Small intestine (tissue), 7 donors: ENCODE measurements around the gene GPR85. TPM values are rescaled to one million over a fixed set of nuclear protein-coding genes. Genes with fewer than 3 reads are reported as not detected.
"Not testable (repeated sequence)": the region's sequence is repeated elsewhere in the genome, so short reads cannot be mapped to it uniquely, and the experiment has no call there.

ENCODE experiments used
- DNase-seq, 2 donors: peaks; one replicate each; pipeline versions ENCODE4 v3.0.0 to v3.0.0-alpha.2; 2013
- FAIRE-seq: peaks from 2 replicates; lab custom pipeline; 2012; peaks lifted over from hg19 to GRCh38; lab: Jason Lieb, UNC
- H3K27ac ChIP-seq, 3 donors: one replicate each; pipeline ENCODE4 v1.5.1; 2013; ENCODE audit warnings: low read length in 2 of 3, mild to moderate bottlenecking in 2 of 3, control low read depth in 1 of 3, inconsistent platforms in 1 of 3, low read depth in 1 of 3, moderate library complexity in 1 of 3
- H3K27me3 ChIP-seq, 3 donors: one replicate each; pipeline ENCODE4 v1.6.1; 2013; ENCODE audit warnings: low read length in 3 of 3, inconsistent platforms in 1 of 3; ENCODE audit not compliant: control insufficient read depth in 3 of 3, insufficient read depth in 3 of 3
- H3K36me3 ChIP-seq, 3 donors: one replicate each; pipeline ENCODE4 v1.6.1; 2013; ENCODE audit warnings: low read length in 3 of 3, inconsistent platforms in 1 of 3, low read depth in 1 of 3, mild to moderate bottlenecking in 1 of 3, moderate library complexity in 1 of 3; ENCODE audit not compliant: control insufficient read depth in 3 of 3, insufficient read depth in 2 of 3
- H3K4me1 ChIP-seq, 3 donors: one replicate each; pipeline ENCODE4 v1.6.1; 2013; ENCODE audit warnings: low read length in 2 of 3, inconsistent platforms in 1 of 3, low read depth in 1 of 3, mild to moderate bottlenecking in 1 of 3, moderate library complexity in 1 of 3; ENCODE audit not compliant: control insufficient read depth in 3 of 3, insufficient read depth in 2 of 3
- H3K4me3 ChIP-seq, 3 donors: one replicate each; pipeline ENCODE4 v1.5.1; 2013; ENCODE audit warnings: low read length in 3 of 3, control low read depth in 1 of 3, inconsistent platforms in 1 of 3, low read depth in 1 of 3, mild to moderate bottlenecking in 1 of 3, moderate library complexity in 1 of 3
- H3K9me3 ChIP-seq, 2 donors: one replicate each; pipeline ENCODE4 v1.6.1; 2013; ENCODE audit warnings: low read depth in 1 of 2, low read length in 1 of 2; ENCODE audit not compliant: control insufficient read depth in 2 of 2, insufficient read depth in 1 of 2
- WGBS, 3 donors: extraction: QIAGEN DNeasy Blood & Tissue Kit; methylation state at CpG; one replicate each; pipeline ENCODE4 v1.1.7; 2013; 5-methylcytosine and 5-hydroxymethylcytosine counted together
- polyA plus RNA-seq, 4 donors: library from polyadenylated mRNA; stranded (reverse) in 3 of 4; unstranded in 1 of 4; fragments of 200-250 nt in 3 of 4; fragments of 120-200 nt in 1 of 4; gene quantifications; one replicate each; pipeline versions ENCODE4 v1.2.1 to v1.2.3, GENCODE V29; 2013
- donor health status: healthy with polysubstance abuse.
- donor health status: control.
- donor health status: control.
- donor health status: Bipolar disorder and iron deficiency.
- donor health status: healthy.

GPR85 gene
- polyA plus RNA-seq, 4 donors, result under 0.01 to 0.67 (median 0.38) TPM; not detected in 1

- WGBS, 3 donors, result 84 to 91% (median 91%) methylated on average over 3 of the region's 3 CpGs
- FAIRE-seq, result no peak
- H3K9me3 ChIP-seq, result no peaks in the 10 kb centered on the region
- no peak overlapping the region for H3K27ac ChIP-seq
- H3K36me3 ChIP-seq, result no peaks in the 10 kb centered on the region
- DNase-seq, result no peak
- H3K4me3 ChIP-seq, result no peak overlapping the region
- no peaks in the 10 kb centered on the region for H3K4me1 ChIP-seq
- no peaks in the 10 kb centered on the region for H3K27me3 ChIP-seq
Observed at GRCh38 chr7:113076703-113077102, 9.9 kb downstream of the GPR85 start.

GRCh38 chr7:113071465-113071864, 15.2 kb downstream of the GPR85 start:
- Histone ChIP-seq H3K9me3 (no peaks in the 10 kb centered on the region), H3K36me3 (no peaks in the 10 kb centered on the region), H3K4me1 (no peaks in the 10 kb centered on the region), H3K27ac (no peak overlapping the region), H3K4me3 (no peak overlapping the region), H3K27me3 (no peaks in the 10 kb centered on the region)
- no peak for DNase-seq
- 6 to 13% (median 13%) methylated on average over 1 of the region's 1 CpG for WGBS, 3 donors
- no peak for FAIRE-seq

DNA sequence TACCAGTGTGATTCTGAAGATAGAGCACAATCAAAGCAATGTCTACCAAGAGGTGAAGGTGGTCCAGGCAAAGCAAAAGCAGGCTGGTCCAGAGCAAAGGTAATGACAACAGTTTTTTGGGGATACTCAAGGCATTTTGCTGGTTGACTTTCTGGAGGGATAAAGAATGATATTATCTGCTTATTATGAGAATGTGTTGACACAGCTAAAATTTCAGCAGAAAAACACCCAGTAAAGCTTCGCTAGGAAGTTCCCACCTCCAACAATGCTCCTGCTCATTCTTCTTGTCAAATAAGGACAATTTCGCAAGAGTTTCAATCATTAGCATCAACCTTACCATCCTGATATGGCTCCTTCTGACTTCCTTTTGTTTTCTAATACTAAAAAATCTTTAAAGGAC, 24.1 kb downstream of the GPR85 start:
- H3K27ac ChIP-seq, result no peak overlapping the region
- H3K4me3 ChIP-seq, result no peak overlapping the region
- DNase-seq (no peak), FAIRE-seq (no peak)
- peaks cover 0 to 2% (median 0%) of the 10 kb centered on the region in 3 donors for H3K27me3 ChIP-seq
- no peaks in the 10 kb centered on the region for H3K9me3 ChIP-seq
- no peaks in the 10 kb centered on the region for H3K4me1 ChIP-seq
- WGBS, 3 donors, result 76 to 82% (median 78%) methylated on average over 2 of the region's 2 CpGs
- no peaks in the 10 kb centered on the region for H3K36me3 ChIP-seq

- no peak for FAIRE-seq
- Histone ChIP-seq H3K27me3 (peaks cover 0 to 2% (median 0%) of the 10 kb centered on the region in 3 donors), H3K9me3 (no peaks in the 10 kb centered on the region), H3K36me3 (no peaks in the 10 kb centered on the region), H3K27ac (no peak overlapping the region), H3K4me1 (no peaks in the 10 kb centered on the region), H3K4me3 (no peak overlapping the region)
- 64 to 89% (median 80%) methylated on average over 2 of the region's 2 CpGs for WGBS, 3 donors
- no peak for DNase-seq
Observed at GRCh38 chr7:113060100-113060499, 26.5 kb downstream of the GPR85 start.

DNA sequence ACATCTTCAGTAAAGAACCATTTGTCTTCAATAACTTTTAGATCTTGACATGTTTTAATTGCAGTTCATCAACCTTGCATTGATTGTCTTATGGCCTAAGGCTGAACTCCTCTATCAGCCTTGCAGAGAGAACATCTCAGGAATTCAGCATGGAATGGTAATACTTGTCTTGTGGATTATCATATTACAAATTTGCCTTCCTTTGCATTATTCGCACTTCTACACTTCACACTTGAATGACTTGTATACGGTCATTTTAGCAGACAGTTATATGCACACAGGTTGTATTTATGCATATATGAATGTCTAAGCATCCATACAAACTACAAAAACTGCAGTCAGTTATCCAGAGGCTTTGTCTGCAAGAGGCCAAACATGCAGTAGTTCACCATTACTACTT, 31.7 kb downstream of the GPR85 start:
- no peak overlapping the region for H3K27ac ChIP-seq
- FAIRE-seq, result no peak
- WGBS, 3 donors, result 47 to 69% (median 47%) methylated on average over 2 of the region's 2 CpGs

GRCh38 chr7:113054272-113054671, 32.4 kb downstream of the GPR85 start:
- WGBS, 3 donors, result 64 to 74% (median 68%) methylated on average over 3 of the region's 3 CpGs
- H3K27me3 ChIP-seq, H3K27ac ChIP-seq, H3K4me1 ChIP-seq, H3K4me3 ChIP-seq, H3K9me3 ChIP-seq, FAIRE-seq, H3K36me3 ChIP-seq, DNase-seq: not testable (repeated sequence)

More for the DNA sequence above, 31.7 kb downstream of the GPR85 start:
- Histone ChIP-seq H3K36me3 (no peaks in the 10 kb centered on the region), H3K27me3 (no peaks in the 10 kb centered on the region), H3K9me3 (no peaks in the 10 kb centered on the region), H3K4me1 (no peaks in the 10 kb centered on the region), H3K4me3 (no peak overlapping the region)
- no peak for DNase-seq

GRCh38 chr7:113049221-113049620, 37.4 kb downstream of the GPR85 start:
- not testable (repeated sequence) for FAIRE-seq, H3K9me3 ChIP-seq, H3K4me3 ChIP-seq

DNA sequence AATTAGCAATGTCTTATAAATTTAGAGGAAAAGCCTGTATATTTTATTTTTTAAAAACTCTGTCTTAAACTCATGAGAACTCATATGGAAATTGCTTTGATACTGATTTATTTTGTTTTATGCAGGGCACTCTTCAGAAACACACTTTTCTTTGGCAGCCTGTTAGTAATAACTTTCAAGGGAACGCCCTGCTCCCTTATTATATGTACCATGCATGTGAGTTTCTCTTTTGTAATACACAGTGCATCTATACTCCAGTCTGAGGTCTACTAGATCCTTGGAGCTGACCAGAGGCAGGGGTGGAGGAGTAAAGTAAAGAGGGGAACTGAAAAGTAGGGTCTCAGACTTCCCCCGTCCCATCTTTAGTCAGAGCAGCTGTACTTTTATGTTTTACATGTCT, 40.2 kb downstream of the GPR85 start:
- no peak for DNase-seq
- Histone ChIP-seq H3K27ac (no peak overlapping the region), H3K27me3 (no peaks in the 10 kb centered on the region), H3K4me3 (no peak overlapping the region), H3K4me1 (no peaks in the 10 kb centered on the region), H3K9me3 (no peaks in the 10 kb centered on the region), H3K36me3 (no peaks in the 10 kb centered on the region)
- no peak for FAIRE-seq
- 37 to 85% (median 64%) methylated on average over 2 of the region's 2 CpGs for WGBS, 3 donors

More at GRCh38 chr7:113049221-113049620, 37.4 kb downstream of the GPR85 start:
- not testable (repeated sequence) for H3K27ac ChIP-seq, H3K4me1 ChIP-seq, H3K27me3 ChIP-seq, H3K36me3 ChIP-seq, DNase-seq
- 68 to 89% (median 75%) methylated on average over 1 of the region's 1 CpG for WGBS, 3 donors

DNA sequence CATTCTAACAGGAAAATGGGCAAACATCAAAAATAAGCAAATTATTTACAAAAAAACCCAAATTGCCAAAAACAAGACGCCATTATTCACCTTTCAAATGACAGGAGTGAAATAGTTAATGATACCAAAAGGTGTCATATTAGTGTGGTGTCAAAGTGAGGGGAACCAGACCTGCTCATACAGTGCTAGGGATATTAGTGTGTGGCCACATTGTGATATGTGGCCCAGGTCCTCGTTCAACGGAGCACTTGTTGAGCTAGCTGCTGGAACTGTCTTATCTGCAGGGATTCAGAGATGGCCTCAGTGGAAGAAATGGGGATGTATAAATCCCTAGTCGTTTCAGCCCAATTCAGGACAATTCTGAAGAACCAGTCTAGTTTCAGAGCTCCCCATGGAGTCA, 41.2 kb downstream of the GPR85 start:
- no peak for DNase-seq
- 36 to 55% (median 43%) methylated on average over 4 of the region's 4 CpGs for WGBS, 3 donors

More for the DNA sequence above, 41.2 kb downstream of the GPR85 start:
- no peak overlapping the region for H3K4me3 ChIP-seq
- FAIRE-seq, result no peak
- H3K4me1 ChIP-seq, result no peaks in the 10 kb centered on the region
- H3K36me3 ChIP-seq, result no peaks in the 10 kb centered on the region
- H3K27ac ChIP-seq, result no peak overlapping the region
- no peaks in the 10 kb centered on the region for H3K27me3 ChIP-seq
- H3K9me3 ChIP-seq, result no peaks in the 10 kb centered on the region
